Suprapubic skin (tissue), 4 donors: ENCODE data around the gene CLEC1B. TPM values are rescaled to one million over a fixed set of nuclear protein-coding genes. Genes with fewer than 3 reads are reported as not detected.
"Not testable (repeated sequence)": the region's sequence is repeated elsewhere in the genome, so short reads cannot be mapped to it uniquely, and the experiment has no call there.

Experiments used
- DNase-seq, 2 donors: peaks; one replicate each; pipeline ENCODE4 v3.0.0-alpha.2; 2019; ENCODE audit warnings: low spot score in 2 of 2
- H3K27ac ChIP-seq: fragments of 200-600 bp; sonication (generic); one replicate; pipeline ENCODE4 v1.5.1; 2019
- H3K27me3 ChIP-seq: fragments of 200-600 bp; sonication (generic); one replicate; pipeline ENCODE4 v1.5.1; 2019
- H3K36me3 ChIP-seq: fragments of 200-600 bp; sonication (generic); one replicate; pipeline ENCODE4 v1.5.1; 2019
- H3K4me1 ChIP-seq: fragments of 200-600 bp; sonication (generic); one replicate; pipeline ENCODE4 v1.5.1; 2019
- H3K4me3 ChIP-seq: fragments of 200-600 bp; sonication (generic); one replicate; pipeline ENCODE4 v1.5.1; 2019; ENCODE audit warnings: mild to moderate bottlenecking
- H3K9me3 ChIP-seq: fragments of 200-600 bp; sonication (generic); one replicate; pipeline ENCODE4 v1.5.1; 2019
- EP300 ChIP-seq: sonication (generic); formaldehyde crosslinking; IDR thresholded peaks from one replicate; pipeline ENCODE4 v1.6.1; 2017; ENCODE audit warnings: antibody characterized with exemption
- POLR2A ChIP-seq, 2 donors: fragments of 450-650 bp; IDR thresholded peaks; one replicate each; pipeline ENCODE4 v1.6.1; 2017; ENCODE audit warnings: antibody characterized with exemption in 2 of 2, mild to moderate bottlenecking in 2 of 2, moderate library complexity in 2 of 2
- POLR2AphosphoS5 ChIP-seq, 3 donors: sonication (generic); formaldehyde crosslinking; IDR thresholded peaks; one replicate each; pipeline ENCODE4 v1.6.1; 2017; ENCODE audit warnings: antibody characterized with exemption in 3 of 3
- WGBS: methylation state at CpG from one replicate; pipeline ENCODE4 v1.1.5; 2018; 5-methylcytosine and 5-hydroxymethylcytosine counted together
- total RNA-seq, 4 donors: library from RNA; depleted of rRNA; stranded (reverse); fragments of >200 nt; gene quantifications; one replicate each; pipeline ENCODE4 v1.1.0, GENCODE V29; 2016
- TF ChIP-seq, protein P1 (sequence below), 2 donors: fragments of 200-600 bp in 1 of 2; fragments of 450-650 bp in 1 of 2; sonication (generic) in 1 of 2; IDR thresholded peaks; one replicate each; pipeline ENCODE4 v1.5.1; 2016 to 2019; ENCODE audit warnings: antibody characterized with exemption in 2 of 2, mild to moderate bottlenecking in 1 of 2, moderate library complexity in 1 of 2

CLEC1B gene
- total RNA-seq, 4 donors from 2014 or later, result not detected

DNA sequence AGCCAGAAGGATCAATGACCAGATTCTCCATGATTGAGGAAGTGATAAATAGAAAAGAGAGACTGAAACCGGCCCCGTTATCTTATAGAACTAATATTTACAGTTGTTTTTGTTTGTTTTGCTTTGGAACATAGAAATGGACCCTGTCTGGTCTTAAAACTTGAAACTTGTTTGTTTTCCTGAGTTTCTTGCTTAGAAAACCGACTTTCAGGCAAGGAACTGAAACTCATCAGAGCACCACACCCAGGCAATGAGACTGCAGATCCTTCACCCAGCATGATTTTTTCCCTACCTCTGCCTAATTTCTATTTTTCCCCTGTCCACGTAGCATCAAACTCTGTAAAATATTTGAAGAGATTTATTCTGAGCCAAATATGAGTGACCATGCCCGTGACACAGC lies 38.3 kb downstream of the CLEC1B start:
- no peak for DNase-seq
- TF ChIP-seq POLR2AphosphoS5 (IDR thresholded peaks at IDR 0.05), result no peak
- TF ChIP-seq EP300, result no peak
- TF ChIP-seq POLR2A (IDR thresholded peaks at IDR 0.05), result no peak
- WGBS, result 77% methylated on average over 5 of the region's 5 CpGs
- Histone ChIP-seq H3K27ac (no peak overlapping the region), H3K9me3 (no peaks in the 10 kb centered on the region), H3K27me3 (no peaks in the 10 kb centered on the region), H3K4me3 (no peak overlapping the region), H3K36me3 (no peaks in the 10 kb centered on the region), H3K4me1 (no peaks in the 10 kb centered on the region)

DNA sequence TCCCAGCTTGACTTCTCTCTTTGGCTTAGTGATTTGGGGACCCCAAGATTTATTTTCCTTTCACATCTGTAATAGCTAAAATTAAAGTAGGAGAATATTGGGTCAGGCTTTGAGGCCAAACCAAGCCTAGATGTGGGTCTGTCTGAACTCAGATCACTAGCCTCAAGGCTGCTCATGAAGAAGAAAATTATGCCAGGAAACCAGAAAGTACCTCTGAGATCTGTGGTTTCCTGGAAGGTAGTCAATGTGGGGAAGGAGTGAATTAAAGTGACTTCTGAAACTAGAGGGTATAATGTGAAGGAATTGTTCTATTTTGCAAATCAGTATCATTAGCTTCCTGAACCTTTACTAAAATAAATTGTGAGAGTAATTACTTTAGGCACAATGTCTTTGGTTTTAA lies 41.1 kb downstream of the CLEC1B start:
- Histone ChIP-seq H3K27ac (no peak overlapping the region), H3K27me3 (no peaks in the 10 kb centered on the region), H3K36me3 (no peaks in the 10 kb centered on the region), H3K9me3 (no peaks in the 10 kb centered on the region), H3K4me1 (no peaks in the 10 kb centered on the region), H3K4me3 (no peak overlapping the region)
- no peak for TF ChIP-seq POLR2AphosphoS5 (IDR thresholded peaks at IDR 0.05)
- TF ChIP-seq, protein P1, sequence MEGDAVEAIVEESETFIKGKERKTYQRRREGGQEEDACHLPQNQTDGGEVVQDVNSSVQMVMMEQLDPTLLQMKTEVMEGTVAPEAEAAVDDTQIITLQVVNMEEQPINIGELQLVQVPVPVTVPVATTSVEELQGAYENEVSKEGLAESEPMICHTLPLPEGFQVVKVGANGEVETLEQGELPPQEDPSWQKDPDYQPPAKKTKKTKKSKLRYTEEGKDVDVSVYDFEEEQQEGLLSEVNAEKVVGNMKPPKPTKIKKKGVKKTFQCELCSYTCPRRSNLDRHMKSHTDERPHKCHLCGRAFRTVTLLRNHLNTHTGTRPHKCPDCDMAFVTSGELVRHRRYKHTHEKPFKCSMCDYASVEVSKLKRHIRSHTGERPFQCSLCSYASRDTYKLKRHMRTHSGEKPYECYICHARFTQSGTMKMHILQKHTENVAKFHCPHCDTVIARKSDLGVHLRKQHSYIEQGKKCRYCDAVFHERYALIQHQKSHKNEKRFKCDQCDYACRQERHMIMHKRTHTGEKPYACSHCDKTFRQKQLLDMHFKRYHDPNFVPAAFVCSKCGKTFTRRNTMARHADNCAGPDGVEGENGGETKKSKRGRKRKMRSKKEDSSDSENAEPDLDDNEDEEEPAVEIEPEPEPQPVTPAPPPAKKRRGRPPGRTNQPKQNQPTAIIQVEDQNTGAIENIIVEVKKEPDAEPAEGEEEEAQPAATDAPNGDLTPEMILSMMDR (IDR thresholded peaks at IDR 0.05), result no peak
- no peak for TF ChIP-seq EP300
- no peak for TF ChIP-seq POLR2A (IDR thresholded peaks at IDR 0.05)
- DNase-seq, result no peak

DNA sequence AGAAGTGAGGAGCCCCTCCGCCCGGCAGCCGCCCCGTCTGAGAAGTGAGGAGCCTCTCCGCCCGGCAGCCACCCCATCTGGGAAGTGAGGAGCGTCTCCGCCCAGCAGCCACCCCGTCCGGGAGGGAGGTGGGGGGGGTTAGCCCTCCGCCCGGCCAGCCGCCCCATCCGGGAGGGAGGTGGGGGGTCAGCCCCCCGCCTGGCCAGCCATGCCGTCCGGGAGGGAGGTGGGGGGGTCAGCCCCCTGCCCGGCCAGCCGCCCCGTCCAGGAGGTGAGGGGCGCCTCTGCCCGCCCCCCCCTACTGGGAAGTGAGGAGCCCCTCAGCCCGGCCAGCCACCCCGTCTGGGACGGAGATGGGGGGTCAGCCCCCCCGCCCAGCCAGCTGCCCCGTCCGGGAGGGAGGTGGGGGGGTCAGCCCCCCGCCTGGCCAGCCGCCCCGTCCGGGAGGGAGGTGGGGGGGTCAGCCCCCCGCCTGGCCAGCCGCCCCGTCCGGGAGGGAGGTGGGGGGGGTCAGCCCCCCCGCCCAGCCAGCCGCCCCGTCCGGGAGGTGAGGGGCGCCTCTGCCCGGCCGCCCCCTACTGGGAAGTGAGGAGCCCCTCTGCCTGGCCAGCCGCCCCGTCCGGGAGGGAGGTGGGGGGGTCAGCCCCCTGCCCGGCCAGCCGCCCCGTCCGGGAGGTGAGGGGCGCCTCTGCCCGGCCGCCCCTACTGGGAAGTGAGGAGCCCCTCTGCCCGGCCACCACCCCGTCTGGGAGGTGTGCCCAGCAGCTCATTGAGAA lies 45.8 kb downstream of the CLEC1B start:
- not testable (repeated sequence) for DNase-seq, H3K36me3 ChIP-seq, H3K4me1 ChIP-seq, H3K27me3 ChIP-seq, H3K27ac ChIP-seq, H3K9me3 ChIP-seq, H3K4me3 ChIP-seq
- no CpG with 5 or more reads among the region's 55 CpGs for WGBS

DNA sequence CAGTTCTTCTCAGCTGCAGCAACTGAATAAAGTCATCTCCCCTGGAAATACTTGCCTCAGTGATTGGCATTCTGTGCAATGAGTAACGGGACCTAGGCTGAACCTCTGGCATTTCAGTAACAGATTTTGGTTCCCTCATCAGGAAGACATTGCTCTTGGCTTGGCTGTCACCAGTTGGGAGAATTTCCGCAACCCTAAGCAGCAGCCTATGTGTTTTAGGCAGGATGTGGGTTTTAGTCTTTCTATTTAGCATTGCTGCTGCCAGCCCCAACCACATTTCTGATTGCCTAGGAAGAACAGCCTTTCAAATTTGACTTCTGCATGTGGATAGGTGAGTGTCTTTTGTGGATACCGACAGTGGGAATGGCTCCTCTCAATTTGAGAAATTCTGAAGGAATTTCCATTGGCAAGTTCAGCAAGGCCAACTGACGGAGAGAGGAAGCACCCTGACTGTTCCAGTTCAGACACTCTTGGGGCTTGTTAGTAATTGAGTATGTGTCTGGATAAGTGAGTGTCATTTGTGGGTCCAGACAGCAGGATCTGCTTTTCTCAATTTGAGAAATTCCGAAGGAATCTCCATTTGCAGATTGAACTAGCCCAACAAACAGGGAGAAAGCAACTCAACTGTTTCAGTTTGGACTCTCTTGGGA lies 47.8 kb downstream of the CLEC1B start:
- no peaks in the 10 kb centered on the region for H3K4me1 ChIP-seq
- no peak for TF ChIP-seq EP300
- no peak for TF ChIP-seq POLR2AphosphoS5 (IDR thresholded peaks at IDR 0.05)
- no peak for TF ChIP-seq POLR2A (IDR thresholded peaks at IDR 0.05)
- TF ChIP-seq, protein P1 (IDR thresholded peaks at IDR 0.05), result no peak
- 79% methylated on average over 5 of the region's 5 CpGs for WGBS
- no peak for DNase-seq
- H3K27me3 ChIP-seq, result no peaks in the 10 kb centered on the region
- H3K36me3 ChIP-seq, result no peaks in the 10 kb centered on the region
- H3K4me3 ChIP-seq, result no peak overlapping the region
- no peaks in the 10 kb centered on the region for H3K9me3 ChIP-seq
- H3K27ac ChIP-seq, result no peak overlapping the region

DNA sequence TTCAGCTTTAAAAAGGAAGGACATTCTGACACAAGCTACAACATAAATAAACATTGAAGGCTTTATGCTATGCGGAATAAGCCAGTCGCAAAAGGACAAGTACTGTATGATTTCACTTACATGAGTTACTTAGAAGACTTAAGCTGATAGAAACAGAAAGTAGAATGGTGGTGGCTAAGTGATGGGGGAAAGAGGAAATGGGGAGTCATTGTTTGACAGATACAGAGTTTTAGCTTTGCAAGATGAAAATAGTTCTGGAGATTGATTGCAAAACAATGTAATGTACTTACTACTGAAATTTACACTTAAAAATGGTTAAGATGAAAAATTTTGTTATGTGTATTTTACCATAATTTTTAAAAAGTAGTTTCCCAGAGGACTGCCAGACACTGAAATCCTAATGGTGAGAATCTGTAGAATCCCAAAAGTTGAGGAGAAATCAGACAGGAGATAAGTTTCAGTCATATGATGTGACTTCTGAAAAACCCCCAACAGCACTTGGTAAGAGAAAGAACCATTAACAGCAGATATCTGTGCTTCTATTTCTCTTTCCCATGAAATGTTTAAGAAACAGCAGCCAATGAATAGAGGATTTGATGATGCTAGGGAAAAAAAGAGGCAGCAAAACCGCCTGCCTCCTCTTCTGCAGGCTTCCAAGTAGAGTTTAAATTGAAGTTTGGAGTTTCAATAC lies 50.2 kb downstream of the CLEC1B start:
- TF ChIP-seq EP300 (no peak), POLR2A (IDR thresholded peaks at IDR 0.05) (no peak), POLR2AphosphoS5 (IDR thresholded peaks at IDR 0.05) (no peak)
- TF ChIP-seq, protein P1 (IDR thresholded peaks at IDR 0.05), result no peak
- Histone ChIP-seq H3K9me3 (no peaks in the 10 kb centered on the region), H3K27ac (no peak overlapping the region), H3K4me3 (no peak overlapping the region), H3K27me3 (no peaks in the 10 kb centered on the region), H3K4me1 (no peaks in the 10 kb centered on the region), H3K36me3 (no peaks in the 10 kb centered on the region)
- no peak for DNase-seq
- 69% methylated on average over 3 of the region's 3 CpGs for WGBS

DNA sequence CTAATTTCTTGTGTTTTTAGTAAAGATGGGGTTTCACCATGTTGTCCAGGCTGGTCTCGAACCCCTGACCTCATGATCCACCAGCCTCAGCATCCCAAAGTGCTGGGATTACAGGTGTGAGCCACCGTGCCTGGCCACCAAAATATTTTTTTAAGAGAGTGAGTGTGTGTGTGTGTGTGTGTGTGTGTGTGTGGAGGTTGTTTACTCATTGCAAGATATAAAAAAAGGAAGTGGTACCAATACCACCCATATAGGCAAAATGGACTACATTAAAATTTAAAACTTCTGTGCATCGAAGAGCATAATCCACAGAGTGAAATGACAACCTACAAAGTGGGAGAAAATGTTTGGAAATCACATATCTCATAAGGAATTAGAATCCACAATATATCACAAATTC lies 51.2 kb downstream of the CLEC1B start:
- Histone ChIP-seq H3K27me3 (no peaks in the 10 kb centered on the region), H3K4me1 (no peaks in the 10 kb centered on the region), H3K4me3 (no peak overlapping the region), H3K36me3 (no peaks in the 10 kb centered on the region), H3K9me3 (no peaks in the 10 kb centered on the region), H3K27ac (no peak overlapping the region)
- TF ChIP-seq, protein P1 (IDR thresholded peaks at IDR 0.05), result no peak
- no peak for TF ChIP-seq EP300
- TF ChIP-seq POLR2AphosphoS5 (IDR thresholded peaks at IDR 0.05), result no peak
- no peak for TF ChIP-seq POLR2A (IDR thresholded peaks at IDR 0.05)
- 89% methylated on average over 3 of the region's 3 CpGs for WGBS
- no peak for DNase-seq
